GM11168 (cell line): Measurements from ENCODE around the gene GFRA4.

Experiments
- in situ Hi-C: fragments of 300-500 bp; cut with MboI; formaldehyde crosslinking; loops from one replicate; pipeline ENCODE4 v1.12.0; 2022; ENCODE audit warnings: low sequenced_read_pairs; ENCODE audit not compliant: unreplicated experiment

Gene GFRA4

GRCh38 chr20:3658716-3659491 is 4.3 kb downstream of the GFRA4 start:
- in situ Hi-C loops: no loop called here

GRCh38 chr20:3658019-3658715 is 5.0 kb downstream of the GFRA4 start:
- in situ Hi-C loops: no loop called here

- in situ Hi-C loops: no loop called here
These were observed 8.1 kb downstream of the GFRA4 start for GRCh38 chr20:3655131-3655405.

- in situ Hi-C loops: no loop called here
These were observed 8.7 kb downstream of the GFRA4 start for GRCh38 chr20:3654326-3655130.

- in situ Hi-C loops: no loop called here
These were observed 9.3 kb downstream of the GFRA4 start for GRCh38 chr20:3653921-3654320.

GRCh38 chr20:3652676-3653596 is 10.3 kb downstream of the GFRA4 start:
- in situ Hi-C loops: no loop called here

GRCh38 chr20:3652221-3652620 is 11.0 kb downstream of the GFRA4 start:
- in situ Hi-C loops: no loop called here

- in situ Hi-C loops: no loop called here
These were observed 11.8 kb downstream of the GFRA4 start for GRCh38 chr20:3651204-3651962.

GRCh38 chr20:3648951-3649350 is 14.2 kb downstream of the GFRA4 start:
- in situ Hi-C loops: no loop called here

- in situ Hi-C loops: no loop called here
These were observed 15.7 kb downstream of the GFRA4 start for GRCh38 chr20:3647473-3647872.

GRCh38 chr20:3646651-3647050 is 16.5 kb downstream of the GFRA4 start:
- in situ Hi-C loops: no loop called here

- in situ Hi-C loops: no loop called here
These were observed 17.1 kb downstream of the GFRA4 start for GRCh38 chr20:3646067-3646440.

GRCh38 chr20:3645309-3646066 is 17.7 kb downstream of the GFRA4 start:
- in situ Hi-C loops: no loop called here

GRCh38 chr20:3640259-3640658 is 22.9 kb downstream of the GFRA4 start:
- in situ Hi-C loops: no loop called here

GRCh38 chr20:3635346-3635745 is 27.9 kb downstream of the GFRA4 start:
- in situ Hi-C loops: no loop called here

GRCh38 chr20:3633913-3634478 is 29.2 kb downstream of the GFRA4 start:
- in situ Hi-C loops: no loop called here

- in situ Hi-C loops: no loop called here
These were observed 30.7 kb downstream of the GFRA4 start for GRCh38 chr20:3632311-3633004.

GRCh38 chr20:3631534-3631933 is 31.7 kb downstream of the GFRA4 start:
- in situ Hi-C loops: no loop called here
